Measurements from ENCODE around the gene CHKB. TPM values are rescaled to one million over a fixed set of nuclear protein-coding genes. Genes with fewer than 3 reads are reported as not detected.
A peak's percentile ranks its signal among the peaks of the same experiment; 100 is the strongest.
"Not testable (repeated sequence)": the region's sequence is repeated elsewhere in the genome, so short reads cannot be mapped to it uniquely, and the experiment has no call there.

The CHKB gene
- total RNA-seq, 2 experiments from 2014 or later: 101 to 111 TPM

- DNase-seq: no peak
- ChIA-PET POLR2A (interaction anchor here (2.5 to 5.5 kb wide), 10 partner anchors 40 to 432 kb away, joined by 13 to 117 read pairs (median 25); partner anchors contain the start of genes CHKB, LMF2, NCAPH2 and SCO2), CTCF (interaction anchor here (1.3 to 4.9 kb wide), 4 partner anchors 47 to 97 kb away, joined by 3 to 76 read pairs (median 39); partner anchors contain the start of genes SCO2 and SYCE3)
- no peak overlapping the region for H3K4me3 Mint-ChIP-seq
- H3K36me3 Mint-ChIP-seq (ENCODE audit: low read depth): peaks cover 12% of the 10 kb centered on the region
- peak overlapping the region; percentile 99 for H3K27ac Mint-ChIP-seq
- H3K9me3 Mint-ChIP-seq: no peaks in the 10 kb centered on the region
- peaks cover 43% of the 10 kb centered on the region for H3K4me1 Mint-ChIP-seq
- H3K27me3 Mint-ChIP-seq: no peaks in the 10 kb centered on the region
Measured at GRCh38 chr22:50622723-50623327, 40.2 kb upstream of the CHKB start.

GRCh38 chr22:50621948-50622722 lies 39.5 kb upstream of the CHKB start:
- H3K4me1 Mint-ChIP-seq: peaks cover 43% of the 10 kb centered on the region
- POLR2A ChIA-PET: interaction anchor here (1.2 to 5.5 kb wide), 19 partner anchors 7 to 431 kb away, joined by 4 to 117 read pairs (median 15); partner anchors contain the start of genes CHKB, KLHDC7B, LMF2 and NCAPH2
- peak overlapping the region; percentile 82 for H3K4me3 Mint-ChIP-seq
- DNase-seq: peak; percentile 51
- CTCF ChIA-PET: interaction anchor here (0.7 to 4.9 kb wide), 18 partner anchors 39 to 380 kb away, joined by 3 to 76 read pairs (median 12); partner anchors contain the start of genes CHKB, KLHDC7B, LMF2 and NCAPH2
- no peaks in the 10 kb centered on the region for H3K9me3 Mint-ChIP-seq
- H3K27me3 Mint-ChIP-seq: no peaks in the 10 kb centered on the region
- H3K27ac Mint-ChIP-seq: peak overlapping the region; percentile 99
- H3K36me3 Mint-ChIP-seq (ENCODE audit: low read depth): peaks cover 12% of the 10 kb centered on the region

- H3K9me3 Mint-ChIP-seq: no peaks in the 10 kb centered on the region
- CTCF ChIA-PET: interaction anchor here (0.6 to 4.9 kb wide), 32 partner anchors 15 to 412 kb away, joined by 3 to 76 read pairs (median 6); partner anchors contain the start of genes CHKB, HDAC10, KLHDC7B and LMF2
- no peaks in the 10 kb centered on the region for H3K27me3 Mint-ChIP-seq
- POLR2A ChIA-PET: interaction anchor here (0.5 to 5.5 kb wide), 30 partner anchors 8 to 431 kb away, joined by 3 to 117 read pairs (median 9); partner anchors contain the start of genes CHKB, HDAC10, KLHDC7B and LMF2
- peak overlapping the region; percentile 99 for H3K27ac Mint-ChIP-seq
- peak overlapping the region; percentile 82 for H3K4me3 Mint-ChIP-seq
- DNase-seq: peak; percentile 74
- peaks cover 40% of the 10 kb centered on the region for H3K4me1 Mint-ChIP-seq
- H3K36me3 Mint-ChIP-seq (ENCODE audit: low read depth): peaks cover 9% of the 10 kb centered on the region
Measured at GRCh38 chr22:50621356-50621880, 38.8 kb upstream of the CHKB start.

GRCh38 chr22:50620593-50621355 lies 38.1 kb upstream of the CHKB start:
- Mint-ChIP-seq H3K27ac (peak overlapping the region; percentile 99), H3K4me3 (peak overlapping the region; percentile 82), H3K4me1 (peaks cover 38% of the 10 kb centered on the region), H3K9me3 (no peaks in the 10 kb centered on the region), H3K36me3 (ENCODE audit: low read depth) (peaks cover 7% of the 10 kb centered on the region), H3K27me3 (no peaks in the 10 kb centered on the region)
- POLR2A ChIA-PET: interaction anchor here (0.5 to 5.5 kb wide), 31 partner anchors 9 to 430 kb away, joined by 3 to 117 read pairs (median 8); partner anchors contain the start of genes CHKB, HDAC10, KLHDC7B and LMF2
- CTCF ChIA-PET: interaction anchor here (0.6 to 4.9 kb wide), 39 partner anchors 9 to 412 kb away, joined by 3 to 76 read pairs (median 5); partner anchors contain the start of genes CHKB, HDAC10, KLHDC7B and LMF2
- peak; percentile 82 for DNase-seq

GRCh38 chr22:50614296-50614695 lies 31.6 kb upstream of the CHKB start:
- H3K9me3 Mint-ChIP-seq; H3K4me3 Mint-ChIP-seq; H3K27ac Mint-ChIP-seq; POLR2A ChIA-PET; H3K4me1 Mint-ChIP-seq; DNase-seq; H3K36me3 Mint-ChIP-seq (ENCODE audit: low read depth): not testable (repeated sequence)
- CTCF ChIA-PET: interaction anchor here (1.2 kb wide), 1 partner anchor 88 kb away, joined by 3 read pairs; no protein-coding TSS in a partner anchor
- H3K27me3 Mint-ChIP-seq: peaks cover 25% of the 10 kb centered on the region

GRCh38 chr22:50613291-50613981 lies 30.8 kb upstream of the CHKB start:
- H3K4me3 Mint-ChIP-seq: no peak overlapping the region
- H3K27me3 Mint-ChIP-seq: peaks cover 26% of the 10 kb centered on the region
- no peaks in the 10 kb centered on the region for H3K36me3 Mint-ChIP-seq (ENCODE audit: low read depth)
- H3K4me1 Mint-ChIP-seq: peaks cover 5% of the 10 kb centered on the region
- DNase-seq: no peak
- CTCF ChIA-PET: interaction anchor here (0.7 kb wide), 1 partner anchor 88 kb away, joined by 3 read pairs; the partner anchor contains the start of gene SCO2
- H3K9me3 Mint-ChIP-seq: no peaks in the 10 kb centered on the region
- no peak overlapping the region for H3K27ac Mint-ChIP-seq
- POLR2A ChIA-PET: no interaction called here

GRCh38 chr22:50612528-50613221 lies 30.0 kb upstream of the CHKB start:
- no peak overlapping the region for H3K4me3 Mint-ChIP-seq
- no peak overlapping the region for H3K27ac Mint-ChIP-seq
- peaks cover 3% of the 10 kb centered on the region for H3K4me1 Mint-ChIP-seq
- H3K9me3 Mint-ChIP-seq: no peaks in the 10 kb centered on the region
- no peak for DNase-seq
- H3K27me3 Mint-ChIP-seq: peaks cover 26% of the 10 kb centered on the region
- ChIA-PET CTCF (interaction anchor here (0.7 to 1.0 kb wide), 2 partner anchors 7 to 88 kb away, joined by 3 read pairs; partner anchors contain the start of gene SCO2), POLR2A (interaction anchor here (1.9 kb wide), 1 partner anchor 9 kb away, joined by 5 read pairs; no protein-coding TSS in a partner anchor)
- H3K36me3 Mint-ChIP-seq (ENCODE audit: low read depth): no peaks in the 10 kb centered on the region

- H3K27me3 Mint-ChIP-seq: peaks cover 30% of the 10 kb centered on the region
- H3K4me3 Mint-ChIP-seq: no peak overlapping the region
- no peaks in the 10 kb centered on the region for H3K9me3 Mint-ChIP-seq
- H3K4me1 Mint-ChIP-seq: peaks cover 3% of the 10 kb centered on the region
- H3K36me3 Mint-ChIP-seq (ENCODE audit: low read depth): no peaks in the 10 kb centered on the region
- ChIA-PET POLR2A (interaction anchor here (1.9 kb wide), 1 partner anchor 9 kb away, joined by 5 read pairs; no protein-coding TSS in a partner anchor), CTCF (interaction anchor here (1.0 kb wide), 1 partner anchor 8 kb away, joined by 3 read pairs; no protein-coding TSS in a partner anchor)
- no peak overlapping the region for H3K27ac Mint-ChIP-seq
- no peak for DNase-seq
Measured at GRCh38 chr22:50612168-50612527, 29.5 kb upstream of the CHKB start.

GRCh38 chr22:50611341-50612060 lies 28.9 kb upstream of the CHKB start:
- POLR2A ChIA-PET: interaction anchor here (1.9 kb wide), 1 partner anchor 10 kb away, joined by 5 read pairs; no protein-coding TSS in a partner anchor
- H3K27me3 Mint-ChIP-seq: peaks cover 33% of the 10 kb centered on the region
- H3K9me3 Mint-ChIP-seq: no peaks in the 10 kb centered on the region
- no peak overlapping the region for H3K4me3 Mint-ChIP-seq
- DNase-seq: no peak
- H3K4me1 Mint-ChIP-seq: peaks cover 3% of the 10 kb centered on the region
- H3K36me3 Mint-ChIP-seq (ENCODE audit: low read depth): no peaks in the 10 kb centered on the region
- H3K27ac Mint-ChIP-seq: no peak overlapping the region
- CTCF ChIA-PET: interaction anchor here (1.0 kb wide), 1 partner anchor 9 kb away, joined by 3 read pairs; no protein-coding TSS in a partner anchor

GRCh38 chr22:50610581-50610980 lies 27.9 kb upstream of the CHKB start:
- Mint-ChIP-seq H3K4me1 (peaks cover 3% of the 10 kb centered on the region), H3K27me3 (peaks cover 38% of the 10 kb centered on the region), H3K9me3 (no peaks in the 10 kb centered on the region), H3K4me3 (no peak overlapping the region), H3K36me3 (ENCODE audit: low read depth) (no peaks in the 10 kb centered on the region), H3K27ac (no peak overlapping the region)
- DNase-seq: no peak
- CTCF ChIA-PET: no interaction called here
- POLR2A ChIA-PET: interaction anchor here (1.9 kb wide), 1 partner anchor 11 kb away, joined by 5 read pairs; no protein-coding TSS in a partner anchor
